ENCODE data around the gene EHBP1L1. TPM values are rescaled to one million over a fixed set of nuclear protein-coding genes. Genes with fewer than 3 reads are reported as not detected.

EHBP1L1 gene
- total RNA-seq, 6 donors from 2014 or later: 70.4 to 220 (median 133) TPM

GRCh38 chr11:65599216-65599954 lies 23.5 kb downstream of the EHBP1L1 start:
- TF ChIP-seq, protein P1, sequence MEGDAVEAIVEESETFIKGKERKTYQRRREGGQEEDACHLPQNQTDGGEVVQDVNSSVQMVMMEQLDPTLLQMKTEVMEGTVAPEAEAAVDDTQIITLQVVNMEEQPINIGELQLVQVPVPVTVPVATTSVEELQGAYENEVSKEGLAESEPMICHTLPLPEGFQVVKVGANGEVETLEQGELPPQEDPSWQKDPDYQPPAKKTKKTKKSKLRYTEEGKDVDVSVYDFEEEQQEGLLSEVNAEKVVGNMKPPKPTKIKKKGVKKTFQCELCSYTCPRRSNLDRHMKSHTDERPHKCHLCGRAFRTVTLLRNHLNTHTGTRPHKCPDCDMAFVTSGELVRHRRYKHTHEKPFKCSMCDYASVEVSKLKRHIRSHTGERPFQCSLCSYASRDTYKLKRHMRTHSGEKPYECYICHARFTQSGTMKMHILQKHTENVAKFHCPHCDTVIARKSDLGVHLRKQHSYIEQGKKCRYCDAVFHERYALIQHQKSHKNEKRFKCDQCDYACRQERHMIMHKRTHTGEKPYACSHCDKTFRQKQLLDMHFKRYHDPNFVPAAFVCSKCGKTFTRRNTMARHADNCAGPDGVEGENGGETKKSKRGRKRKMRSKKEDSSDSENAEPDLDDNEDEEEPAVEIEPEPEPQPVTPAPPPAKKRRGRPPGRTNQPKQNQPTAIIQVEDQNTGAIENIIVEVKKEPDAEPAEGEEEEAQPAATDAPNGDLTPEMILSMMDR (IDR thresholded peaks at IDR 0.05): no peak
- TF ChIP-seq POLR2A (IDR thresholded peaks at IDR 0.05) (no peak), EP300 (IDR thresholded peaks at IDR 0.05) (no peak), POLR2AphosphoS5 (IDR thresholded peaks at IDR 0.05) (no peak)
- no peaks in the 10 kb centered on the region for H3K9me3 ChIP-seq
- no peak overlapping the region for H3K27ac ChIP-seq
- peaks cover 7 to 14% (median 11%) of the 10 kb centered on the region in 4 donors for H3K4me1 ChIP-seq
- no peaks in the 10 kb centered on the region for H3K27me3 ChIP-seq
- H3K36me3 ChIP-seq: peaks cover 13 to 70% (median 57%) of the 10 kb centered on the region in 4 donors
- no peak for ATAC-seq (ENCODE audit: low FRiP score in 2 of 2)
- peak in 1 of 2 donors; percentile 84 for DNase-seq
- no peak overlapping the region for H3K4me3 ChIP-seq
- WGBS, 2 donors: 91% methylated on average over 17 to 49 of the region's 49 CpGs

- Histone ChIP-seq H3K27ac (no peak overlapping the region), H3K36me3 (peaks cover 18 to 75% (median 62%) of the 10 kb centered on the region in 4 donors), H3K4me1 (peaks cover 7 to 12% (median 11%) of the 10 kb centered on the region in 4 donors), H3K9me3 (no peaks in the 10 kb centered on the region), H3K27me3 (no peaks in the 10 kb centered on the region), H3K4me3 (no peak overlapping the region)
- ATAC-seq (ENCODE audit: low FRiP score in 2 of 2): no peak
- 93 to 100% methylated on average over 3 to 5 of the region's 6 CpGs for WGBS, 2 donors
- no peak for TF ChIP-seq POLR2AphosphoS5 (IDR thresholded peaks at IDR 0.05)
- TF ChIP-seq, protein P1 (IDR thresholded peaks at IDR 0.05): no peak
- no peak for TF ChIP-seq POLR2A (IDR thresholded peaks at IDR 0.05)
- no peak for TF ChIP-seq EP300 (IDR thresholded peaks at IDR 0.05)
- DNase-seq: no peak
These were observed 24.0 kb downstream of the EHBP1L1 start for GRCh38 chr11:65599955-65600246.

DNA sequence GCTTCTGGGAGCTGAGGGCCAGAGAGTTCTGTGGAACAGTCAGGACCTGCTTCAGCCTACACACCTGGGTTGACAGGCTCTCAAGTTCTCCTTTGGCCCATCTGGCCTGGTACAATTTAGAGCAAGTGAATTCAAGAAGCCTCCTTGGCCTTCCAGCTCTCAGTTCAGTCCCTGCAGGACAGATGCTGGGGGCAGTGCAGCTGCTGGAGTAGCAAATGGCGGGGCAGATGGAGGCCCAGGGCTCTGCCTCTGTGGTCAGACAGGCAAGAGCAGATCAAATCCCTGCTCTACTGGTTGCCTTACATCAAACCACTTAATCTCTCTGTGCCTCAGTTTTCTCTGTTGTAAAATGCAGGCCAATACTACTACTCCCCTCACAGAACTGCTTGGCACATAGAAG lies 28.4 kb downstream of the EHBP1L1 start:
- Histone ChIP-seq H3K9me3 (no peaks in the 10 kb centered on the region), H3K27me3 (no peaks in the 10 kb centered on the region), H3K27ac (peak overlapping the region in 1 of 4 donors; percentile 88), H3K4me1 (peaks cover 26 to 33% (median 28%) of the 10 kb centered on the region in 4 donors), H3K36me3 (peaks cover 19 to 92% (median 70%) of the 10 kb centered on the region in 4 donors), H3K4me3 (no peak overlapping the region)
- DNase-seq: no peak
- ATAC-seq (ENCODE audit: low FRiP score in 2 of 2): no peak
- TF ChIP-seq, protein P1 (IDR thresholded peaks at IDR 0.05): no peak
- no peak for TF ChIP-seq POLR2A (IDR thresholded peaks at IDR 0.05)
- no peak for TF ChIP-seq POLR2AphosphoS5 (IDR thresholded peaks at IDR 0.05)
- TF ChIP-seq EP300 (IDR thresholded peaks at IDR 0.05): no peak
- WGBS, 2 donors: 100% methylated on average over 1 of the region's 1 CpG

DNA sequence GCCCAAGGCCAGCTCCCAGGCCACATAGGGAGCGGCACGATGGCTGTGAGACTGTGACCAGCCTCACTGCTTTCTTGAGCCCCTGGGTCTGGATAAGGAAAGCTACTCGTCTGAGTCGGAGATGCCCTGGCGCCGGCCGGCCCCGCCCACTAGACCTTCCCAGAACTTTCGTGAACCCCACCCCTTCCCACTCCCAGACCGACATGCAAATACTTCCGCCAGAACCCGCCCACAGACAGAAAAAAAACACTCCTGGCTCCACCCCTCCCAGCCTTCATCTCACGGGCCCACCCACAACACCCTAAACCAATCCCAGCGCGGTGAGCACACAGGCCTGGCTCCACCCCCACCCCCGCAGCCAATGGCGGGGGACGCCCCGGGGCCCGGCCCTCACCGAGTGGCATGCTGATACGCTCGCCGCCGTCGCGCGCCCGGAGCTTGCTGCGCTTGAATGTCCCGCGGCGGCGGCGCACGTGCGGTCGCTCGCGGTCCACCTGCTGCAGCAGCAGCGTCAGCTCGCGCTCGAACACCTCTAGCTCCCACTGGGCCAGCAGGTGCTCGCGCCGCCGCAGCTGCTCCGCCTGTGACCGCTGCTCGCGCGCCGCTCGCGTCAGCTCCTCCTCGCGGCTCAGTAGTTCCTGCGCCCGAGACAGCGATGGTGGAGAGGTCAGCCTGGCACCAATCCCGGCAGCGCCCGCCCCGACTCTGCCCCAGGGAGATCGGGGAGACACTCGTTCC lies 31.2 kb downstream of the EHBP1L1 start:
- Histone ChIP-seq H3K27ac (peak overlapping the region; percentile 61 to 95 (median 82)), H3K9me3 (no peaks in the 10 kb centered on the region), H3K36me3 (peaks cover 19 to 77% (median 59%) of the 10 kb centered on the region in 4 donors), H3K4me1 (peaks cover 51 to 61% (median 53%) of the 10 kb centered on the region in 4 donors), H3K4me3 (peak overlapping the region in 3 of 4 donors; percentile 15 to 37 (median 30)), H3K27me3 (no peaks in the 10 kb centered on the region)
- DNase-seq (peak; percentile 95 to 96), ATAC-seq (ENCODE audit: low FRiP score in 2 of 2) (peak; percentile 95 to 96)
- WGBS, 2 donors: 57 to 79% methylated on average over 8 to 21 of the region's 67 CpGs
- TF ChIP-seq, protein P1 (IDR thresholded peaks at IDR 0.05): peak in 2 of 6 experiments; percentile 10 to 32
- no peak for TF ChIP-seq POLR2A (IDR thresholded peaks at IDR 0.05)
- TF ChIP-seq EP300 (IDR thresholded peaks at IDR 0.05): no peak
- TF ChIP-seq POLR2AphosphoS5 (IDR thresholded peaks at IDR 0.05): peak; percentile 44 to 45
